ENCODE results near the gene APEH.

- no peak for TF ChIP-seq CTCF (conservative IDR thresholded peaks at IDR 0.05; ENCODE audit: low read depth, low read length)
- TF ChIP-seq USF2 (IDR thresholded peaks at IDR 0.05; ENCODE audit: low read depth, low read length): no peak
- no peak for TF ChIP-seq POLR2A (IDR thresholded peaks at IDR 0.05; ENCODE audit: low read depth, low read length)
- no peak for TF ChIP-seq RAD21 (IDR thresholded peaks at IDR 0.05; ENCODE audit: low read length)
- TF ChIP-seq RCOR1 (IDR thresholded peaks at IDR 0.05; ENCODE audit: insufficient replicate concordance, low read length): no peak
- no peak for TF ChIP-seq BHLHE40 (IDR thresholded peaks at IDR 0.05; ENCODE audit: low read depth, low read length)
- no peak for TF ChIP-seq CHD1 (IDR thresholded peaks at IDR 0.05; ENCODE audit: low read depth, low read length)
- no peak for TF ChIP-seq MAZ (IDR thresholded peaks at IDR 0.05; ENCODE audit: borderline replicate concordance, low read depth, low read length)
- no peak for TF ChIP-seq MXI1 (IDR thresholded peaks at IDR 0.05; ENCODE audit: borderline replicate concordance, low read depth, low read length)
- no peak for TF ChIP-seq CEBPB (IDR thresholded peaks at IDR 0.05; ENCODE audit: low read depth, low read length)
- no peak for TF ChIP-seq MAFK (IDR thresholded peaks at IDR 0.05; ENCODE audit: low read depth, low read length)
- TF ChIP-seq SMC3 (IDR thresholded peaks at IDR 0.05; ENCODE audit: low read depth, low read length): no peak
- no peak for TF ChIP-seq RFX5 (IDR thresholded peaks at IDR 0.05; ENCODE audit: low read depth, low read length)
Measured at GRCh38 chr3:49706456-49707112, 32.4 kb downstream of the APEH start.
